ENCODE data around the gene IL10RA. TPM values are rescaled to one million over a fixed set of nuclear protein-coding genes. Genes with fewer than 3 reads are reported as not detected.

Gene IL10RA
- total and polyA plus RNA-seq, 4 donors = 2.3 to 11.6 (median 9.2) TPM

GRCh38 chr11:118047749-118048148 is 61.6 kb downstream of the IL10RA start:
- WGBS = 86% methylated on average over 4 of the region's 4 CpGs
- H3K27ac ChIP-seq (ENCODE audit: low read depth in 1 of 2, low read length in 2 of 2) = no peak overlapping the region

GRCh38 chr11:118048472-118049370 is 62.5 kb downstream of the IL10RA start:
- Histone ChIP-seq H3K27ac (ENCODE audit: low read depth in 1 of 2, low read length in 2 of 2) (no peak overlapping the region), H3K36me3 (ENCODE audit: control insufficient read depth in 4 of 4, insufficient read depth in 3 of 4, low read depth in 1 of 4, low read length in 3 of 4) (no peaks in the 10 kb centered on the region), H3K27me3 (ENCODE audit: control insufficient read depth in 4 of 4, insufficient read depth in 4 of 4, low read length in 3 of 4) (no peaks in the 10 kb centered on the region), H3K9me3 (ENCODE audit: control insufficient read depth in 4 of 4, low read length in 3 of 4) (no peaks in the 10 kb centered on the region), H3K9ac (ENCODE audit: low read depth in 1 of 2, low read length in 2 of 2) (no peak overlapping the region), H3K4me3 (ENCODE audit: low read depth in 1 of 3, low read length in 3 of 3) (no peak overlapping the region), H3K4me1 (ENCODE audit: control insufficient read depth in 4 of 4, insufficient read depth in 4 of 4, low read length in 3 of 4) (peaks cover 0 to 6% (median 1%) of the 10 kb centered on the region in 4 donors)
- TF ChIP-seq FOXA1 (IDR thresholded peaks at IDR 0.05) (no peak), HNF4A (conservative IDR thresholded peaks at IDR 0.05) (no peak), NR2F2 (IDR thresholded peaks at IDR 0.05) (no peak), RAD21 (IDR thresholded peaks at IDR 0.05) (no peak), EGR1 (IDR thresholded peaks at IDR 0.05; ENCODE audit: low read depth in 2 of 2) (no peak), HNF4G (IDR thresholded peaks at IDR 0.05) (no peak), YY1 (IDR thresholded peaks at IDR 0.05) (no peak), REST (IDR thresholded peaks at IDR 0.05) (no peak), TAF1 (conservative IDR thresholded peaks at IDR 0.05) (no peak), JUND (IDR thresholded peaks at IDR 0.05) (no peak), FOXA2 (IDR thresholded peaks at IDR 0.05) (no peak), SP1 (IDR thresholded peaks at IDR 0.05) (no peak)
- TF ChIP-seq, protein P1, sequence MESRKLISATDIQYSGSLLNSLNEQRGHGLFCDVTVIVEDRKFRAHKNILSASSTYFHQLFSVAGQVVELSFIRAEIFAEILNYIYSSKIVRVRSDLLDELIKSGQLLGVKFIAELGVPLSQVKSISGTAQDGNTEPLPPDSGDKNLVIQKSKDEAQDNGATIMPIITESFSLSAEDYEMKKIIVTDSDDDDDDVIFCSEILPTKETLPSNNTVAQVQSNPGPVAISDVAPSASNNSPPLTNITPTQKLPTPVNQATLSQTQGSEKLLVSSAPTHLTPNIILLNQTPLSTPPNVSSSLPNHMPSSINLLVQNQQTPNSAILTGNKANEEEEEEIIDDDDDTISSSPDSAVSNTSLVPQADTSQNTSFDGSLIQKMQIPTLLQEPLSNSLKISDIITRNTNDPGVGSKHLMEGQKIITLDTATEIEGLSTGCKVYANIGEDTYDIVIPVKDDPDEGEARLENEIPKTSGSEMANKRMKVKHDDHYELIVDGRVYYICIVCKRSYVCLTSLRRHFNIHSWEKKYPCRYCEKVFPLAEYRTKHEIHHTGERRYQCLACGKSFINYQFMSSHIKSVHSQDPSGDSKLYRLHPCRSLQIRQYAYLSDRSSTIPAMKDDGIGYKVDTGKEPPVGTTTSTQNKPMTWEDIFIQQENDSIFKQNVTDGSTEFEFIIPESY (IDR thresholded peaks at IDR 0.05) = no peak
- TF ChIP-seq, protein P2, sequence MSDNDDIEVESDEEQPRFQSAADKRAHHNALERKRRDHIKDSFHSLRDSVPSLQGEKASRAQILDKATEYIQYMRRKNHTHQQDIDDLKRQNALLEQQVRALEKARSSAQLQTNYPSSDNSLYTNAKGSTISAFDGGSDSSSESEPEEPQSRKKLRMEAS (IDR thresholded peaks at IDR 0.05) = no peak
- 75% methylated on average over 11 of the region's 11 CpGs for WGBS
- no peak for DNase-seq (ENCODE audit: low spot score)

More at GRCh38 chr11:118047749-118048148, 61.6 kb downstream of the IL10RA start:
- DNase-seq (ENCODE audit: low spot score) = no peak
- H3K4me3 ChIP-seq (ENCODE audit: low read depth in 1 of 3, low read length in 3 of 3) = no peak overlapping the region
- peaks cover 0 to 6% (median 1%) of the 10 kb centered on the region in 4 donors for H3K4me1 ChIP-seq (ENCODE audit: control insufficient read depth in 4 of 4, insufficient read depth in 4 of 4, low read length in 3 of 4)
- H3K36me3 ChIP-seq (ENCODE audit: control insufficient read depth in 4 of 4, insufficient read depth in 3 of 4, low read depth in 1 of 4, low read length in 3 of 4) = no peaks in the 10 kb centered on the region
- no peaks in the 10 kb centered on the region for H3K27me3 ChIP-seq (ENCODE audit: control insufficient read depth in 4 of 4, insufficient read depth in 4 of 4, low read length in 3 of 4)
- TF ChIP-seq RXRA (IDR thresholded peaks at IDR 0.05) = no peak
- no peak for TF ChIP-seq GABPA (IDR thresholded peaks at IDR 0.05 in 1 of 2, conservative IDR thresholded peaks at IDR 0.05 in 1 of 2)
- no peak for TF ChIP-seq HNF4A (conservative IDR thresholded peaks at IDR 0.05)
- TF ChIP-seq FOXA2 (IDR thresholded peaks at IDR 0.05) = no peak
- no peaks in the 10 kb centered on the region for H3K9me3 ChIP-seq (ENCODE audit: control insufficient read depth in 4 of 4, low read length in 3 of 4)
- no peak overlapping the region for H3K9ac ChIP-seq (ENCODE audit: low read depth in 1 of 2, low read length in 2 of 2)

Data from liver (tissue), 9 donors.